RKO (cell line): ENCODE measurements around the gene METTL9.
"Not testable (repeated sequence)": the region's sequence is repeated elsewhere in the genome, so short reads cannot be mapped to it uniquely, and the experiment has no call there.

ENCODE experiments used
- DNase-seq: peaks from one replicate; pipeline ENCODE4 v3.0.0-alpha.2; 2016; ENCODE audit warnings: low spot score

Gene METTL9

DNA sequence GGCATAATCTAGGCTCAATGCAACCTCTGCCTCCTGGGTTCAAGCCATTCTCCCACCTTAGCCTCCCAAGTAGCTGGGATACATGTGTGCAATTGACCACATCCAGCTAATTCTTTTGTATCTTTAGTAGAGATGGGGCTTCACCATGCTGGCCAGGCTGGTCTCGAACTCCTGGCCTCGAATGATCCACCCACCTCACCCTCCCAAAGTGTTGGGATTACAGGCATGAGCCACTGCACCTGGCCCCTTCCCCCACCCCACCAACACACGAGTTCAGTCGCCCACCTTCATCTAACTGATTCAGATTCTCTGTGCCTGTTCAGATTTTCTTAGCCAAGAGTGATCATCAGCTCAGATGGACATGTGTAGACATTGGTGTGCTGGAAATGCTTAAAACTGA lies 25.0 kb upstream of the METTL9 start:
- DNase-seq = no peak

DNA sequence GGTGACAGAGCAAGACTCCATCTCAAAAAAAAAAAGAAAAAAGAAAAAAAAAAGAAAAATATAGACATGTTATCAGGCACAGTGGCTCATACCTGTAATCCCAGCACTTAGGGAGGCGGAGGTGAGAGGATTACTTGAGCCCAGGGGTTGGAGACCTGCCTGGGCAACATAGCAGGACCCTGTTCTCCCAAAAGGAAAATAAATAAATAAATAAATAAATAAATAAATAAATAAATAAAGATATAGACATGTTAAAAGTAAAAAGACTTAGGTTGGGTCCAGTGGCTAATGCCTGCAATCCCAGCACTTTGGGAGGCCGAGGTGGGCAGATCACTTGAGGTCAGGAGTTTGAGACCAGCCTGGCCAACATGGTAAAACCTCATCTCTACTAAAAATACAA lies 23.1 kb upstream of the METTL9 start:
- DNase-seq = not testable (repeated sequence)

DNA sequence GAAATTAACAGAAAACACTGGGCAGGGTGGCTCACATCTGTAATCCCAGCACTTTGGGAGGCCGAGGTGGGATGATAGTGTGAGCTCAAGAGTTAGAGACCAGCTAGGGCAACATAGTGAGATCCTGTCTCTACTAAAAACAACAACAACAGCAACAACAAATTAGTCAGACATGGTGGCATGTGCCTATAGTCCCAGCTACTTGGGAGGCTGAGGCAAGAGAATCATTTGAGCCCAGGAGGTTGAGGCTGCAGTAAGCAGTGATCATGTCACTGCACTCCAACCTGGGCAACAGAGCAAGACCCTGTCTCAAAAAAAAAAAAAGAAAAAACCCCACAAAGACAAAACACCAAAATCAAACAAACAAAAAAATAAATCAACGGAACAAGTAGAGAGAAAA lies 21.9 kb upstream of the METTL9 start:
- DNase-seq = not testable (repeated sequence)

DNA sequence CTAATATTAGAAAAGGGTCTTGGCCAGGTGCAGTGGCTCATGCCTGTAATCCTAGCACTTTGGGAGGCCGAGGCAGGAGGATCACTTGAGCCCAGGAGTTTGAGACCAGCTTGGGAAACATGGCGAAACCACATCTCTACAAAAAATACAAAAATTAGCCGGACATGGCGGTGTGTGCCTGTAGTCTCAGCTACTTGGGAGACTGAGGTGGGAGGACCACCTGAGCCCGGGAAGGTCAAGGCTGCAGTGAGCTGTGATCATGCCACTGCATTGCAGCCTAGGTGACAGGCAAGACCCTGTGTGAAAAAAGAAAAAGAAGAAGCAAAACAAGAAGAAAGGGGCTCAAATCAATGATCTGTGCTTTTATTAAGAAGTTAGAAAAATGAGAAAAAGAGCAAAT lies 21.1 kb upstream of the METTL9 start:
- DNase-seq = not testable (repeated sequence)

DNA sequence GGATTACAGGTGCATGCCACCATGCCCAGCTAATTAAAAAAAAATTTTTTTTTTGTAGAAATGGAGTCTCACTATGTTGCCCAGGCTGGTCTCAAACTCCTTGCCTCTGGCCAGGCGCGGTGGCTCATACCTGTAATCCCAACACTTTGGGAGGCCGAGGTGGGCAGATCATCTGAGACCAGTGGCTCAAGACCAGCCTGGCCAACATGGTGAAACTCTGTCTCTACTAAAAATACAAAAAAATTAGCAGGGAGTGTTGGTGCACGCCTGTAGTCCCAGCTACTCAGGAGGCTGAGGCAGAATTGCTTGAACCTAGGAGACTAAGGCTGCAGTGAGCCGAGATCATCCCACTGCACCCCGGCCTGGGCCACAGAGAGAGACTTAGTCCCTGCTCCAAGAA lies 19.2 kb upstream of the METTL9 start:
- DNase-seq = not testable (repeated sequence)

DNA sequence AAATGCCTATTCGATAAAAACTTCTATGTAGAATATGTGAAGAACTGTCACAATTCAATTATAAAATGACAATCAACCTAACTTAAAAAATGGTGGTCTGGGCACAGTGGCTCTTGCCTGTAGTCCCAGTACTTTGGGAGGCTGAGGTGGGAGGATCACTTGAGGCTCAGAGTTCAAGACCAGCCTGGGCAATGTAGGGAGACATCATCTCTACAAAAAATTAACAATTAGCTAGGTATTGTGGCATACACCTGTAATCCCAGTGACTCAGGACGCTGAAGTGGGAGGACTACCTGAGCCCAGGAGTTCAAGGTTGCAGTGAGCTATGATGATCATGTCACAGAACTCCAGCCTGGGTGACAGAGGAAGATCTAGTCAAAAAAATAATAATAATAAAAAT lies 18.6 kb upstream of the METTL9 start:
- DNase-seq = no peak

DNA sequence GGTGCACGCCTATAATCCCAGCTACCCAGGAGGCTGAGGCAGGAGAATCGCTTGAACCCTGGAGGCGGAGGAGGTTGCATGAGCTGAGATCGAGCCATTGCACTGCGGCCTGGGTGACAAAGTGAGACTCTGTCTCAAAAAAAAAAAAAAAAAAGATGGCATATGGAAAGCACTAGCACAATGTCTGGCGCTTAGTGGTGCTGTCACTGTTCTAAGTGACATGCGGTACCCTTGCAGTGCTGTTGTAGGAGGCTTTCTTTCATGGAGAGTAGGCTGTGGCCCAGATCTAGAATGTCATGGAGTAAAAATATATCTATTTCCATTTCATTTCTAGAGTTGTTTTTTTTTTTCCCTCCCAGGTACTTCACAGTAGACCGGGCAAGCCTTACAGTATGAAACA lies 14.6 kb upstream of the METTL9 start:
- DNase-seq = no peak

DNA sequence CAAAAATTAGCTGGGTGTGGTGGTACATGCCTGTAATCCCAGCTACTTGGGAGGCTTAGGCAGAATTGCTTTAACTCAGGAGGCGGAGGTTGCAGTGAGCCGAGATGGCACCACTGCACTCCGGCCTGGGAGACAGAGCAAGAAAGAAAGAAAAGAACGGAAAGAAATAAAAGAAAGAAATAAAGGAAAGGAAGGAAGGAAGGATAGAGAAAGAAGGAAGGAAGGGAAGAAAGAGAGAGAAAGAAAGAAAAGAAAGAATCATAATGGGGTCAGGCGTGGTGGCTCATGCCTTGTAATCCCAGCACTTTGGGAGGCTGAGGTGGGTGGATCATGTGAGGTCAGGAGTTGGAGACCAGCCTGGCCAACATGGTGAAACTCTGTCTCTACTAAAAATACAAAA lies 10.8 kb upstream of the METTL9 start:
- DNase-seq = not testable (repeated sequence)

DNA sequence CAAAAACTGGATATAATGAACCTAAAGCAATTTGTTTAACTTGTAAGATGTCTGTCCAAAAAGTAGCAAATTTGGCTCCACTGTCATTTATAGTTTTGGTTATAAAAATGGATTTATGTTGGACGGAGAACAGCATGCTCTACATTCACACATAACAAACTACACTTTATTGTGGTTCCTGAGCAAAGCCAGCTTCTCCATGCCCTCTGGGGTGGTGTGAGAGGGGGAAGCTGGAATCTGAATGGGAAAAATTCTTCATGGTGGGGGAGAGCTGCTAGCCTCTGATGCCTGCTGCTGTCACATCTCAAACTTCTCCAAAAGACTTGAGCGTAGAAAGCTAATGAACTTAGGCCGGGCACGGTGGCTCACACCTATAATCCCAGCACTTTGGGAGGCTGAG lies 9.8 kb upstream of the METTL9 start:
- DNase-seq = no peak

DNA sequence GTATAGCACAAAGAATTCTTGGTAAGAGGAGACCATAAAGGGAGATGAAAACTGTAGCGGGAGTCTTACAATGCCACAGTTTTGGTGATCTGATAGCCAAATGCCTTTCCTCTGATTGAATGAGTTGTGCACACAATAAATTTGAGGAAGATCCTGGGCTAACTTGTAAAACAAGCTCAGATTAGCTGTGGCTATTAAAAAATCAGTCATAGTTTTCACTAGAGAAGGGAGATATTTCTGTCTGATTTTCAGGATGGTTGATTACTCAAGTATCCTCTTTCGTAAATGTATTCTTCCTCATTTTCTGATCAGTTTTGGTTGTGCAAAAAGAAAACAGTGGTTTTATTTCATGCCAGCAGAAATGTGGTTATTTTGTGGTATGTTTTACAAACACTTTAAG lies 9.1 kb upstream of the METTL9 start:
- DNase-seq = no peak

DNA sequence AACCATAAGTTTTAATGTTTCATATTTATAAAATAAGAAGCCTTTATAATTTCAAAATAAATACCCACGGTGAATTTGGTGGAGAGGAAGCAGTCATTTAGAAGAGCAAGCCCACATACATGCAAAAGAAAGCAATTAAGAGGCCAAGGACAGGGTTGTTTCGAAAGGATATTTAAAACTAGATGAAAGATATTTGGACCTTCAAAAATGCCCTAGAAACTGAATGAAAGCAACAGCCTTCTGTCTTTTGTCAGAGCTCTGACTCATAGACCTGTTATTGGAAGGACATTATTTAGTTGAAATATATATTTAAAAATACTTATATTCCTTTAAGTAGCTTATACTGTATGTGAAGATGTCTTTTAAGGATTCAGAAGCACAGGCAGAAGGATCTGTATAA lies 8.6 kb upstream of the METTL9 start:
- DNase-seq = no peak

DNA sequence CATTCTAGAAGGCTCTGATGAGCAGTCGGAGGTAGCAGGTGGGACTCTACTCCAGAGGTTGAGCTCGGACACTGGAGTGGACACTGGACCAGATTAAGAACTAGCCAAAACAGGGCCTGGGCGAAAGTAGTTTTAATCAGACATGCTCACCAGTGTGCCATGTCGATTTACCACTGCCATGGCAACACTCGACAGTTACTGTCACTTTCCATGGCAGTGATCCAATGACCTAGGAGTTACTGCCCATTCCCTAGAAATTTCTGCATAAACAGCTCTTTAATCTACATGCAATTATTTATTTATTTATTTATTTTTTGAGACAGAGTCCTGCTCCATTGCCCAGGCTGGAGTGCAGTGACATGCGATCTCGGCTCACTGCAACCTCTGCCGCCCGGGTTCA lies 7.2 kb upstream of the METTL9 start:
- DNase-seq = no peak

DNA sequence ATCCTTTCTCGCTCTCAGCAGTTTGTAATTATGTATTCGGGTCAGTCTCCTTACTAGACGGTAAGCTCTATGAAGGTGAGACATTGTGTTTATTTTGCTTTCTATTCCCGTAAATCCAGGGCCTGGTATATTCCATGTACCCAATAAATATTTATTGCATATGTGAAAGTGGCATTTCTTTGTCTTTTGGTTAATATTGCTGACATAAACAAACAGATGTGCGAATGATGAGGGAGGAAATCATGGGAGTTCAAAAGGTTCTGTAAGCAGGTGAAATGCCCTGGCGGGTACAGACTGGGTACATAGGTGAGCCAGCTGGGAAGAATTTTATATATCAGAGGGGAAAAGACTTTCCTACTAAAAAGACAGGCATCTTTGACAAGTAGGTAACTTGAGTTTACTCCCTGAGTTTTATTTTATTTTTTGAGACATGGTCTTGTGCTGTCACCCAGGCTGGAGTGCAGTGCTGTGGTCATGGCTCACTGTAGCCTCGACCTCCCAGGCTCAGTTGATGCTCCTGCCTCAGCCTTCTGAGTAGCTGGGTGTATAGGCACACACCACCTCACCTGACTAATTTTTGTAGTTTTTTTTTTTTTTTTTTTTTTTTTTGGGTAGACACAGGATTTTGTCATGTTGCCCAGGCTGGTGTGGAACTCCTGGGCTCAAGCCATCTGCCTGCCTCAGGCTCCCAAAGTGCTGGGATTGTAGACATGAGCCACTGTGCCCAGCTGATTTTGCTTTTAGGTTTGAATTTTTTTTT lies 5.7 kb upstream of the METTL9 start:
- DNase-seq = no peak

DNA sequence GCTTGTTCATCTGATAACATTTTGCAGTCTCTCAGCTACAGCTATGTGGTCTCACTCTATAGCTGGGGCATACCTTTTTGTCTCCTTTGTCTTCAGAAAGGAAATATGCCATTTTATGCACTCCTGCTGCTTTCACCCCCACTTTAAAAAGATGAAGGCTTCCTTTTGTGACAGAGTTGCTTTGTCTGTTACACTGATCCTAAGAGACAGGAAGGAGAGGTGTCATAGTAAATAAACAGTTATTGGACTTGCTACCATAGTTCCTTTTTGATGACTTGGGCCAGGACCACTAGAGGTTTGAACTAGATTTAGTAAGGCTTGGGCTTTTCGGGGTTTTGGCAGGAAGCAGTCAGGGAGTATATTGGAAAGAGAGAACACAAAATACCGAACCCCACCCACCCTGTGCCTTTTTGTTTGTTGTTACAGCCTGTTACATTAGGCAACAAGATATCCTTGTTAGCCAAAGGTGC lies 1.8 kb upstream of the METTL9 start:
- DNase-seq = no peak

DNA sequence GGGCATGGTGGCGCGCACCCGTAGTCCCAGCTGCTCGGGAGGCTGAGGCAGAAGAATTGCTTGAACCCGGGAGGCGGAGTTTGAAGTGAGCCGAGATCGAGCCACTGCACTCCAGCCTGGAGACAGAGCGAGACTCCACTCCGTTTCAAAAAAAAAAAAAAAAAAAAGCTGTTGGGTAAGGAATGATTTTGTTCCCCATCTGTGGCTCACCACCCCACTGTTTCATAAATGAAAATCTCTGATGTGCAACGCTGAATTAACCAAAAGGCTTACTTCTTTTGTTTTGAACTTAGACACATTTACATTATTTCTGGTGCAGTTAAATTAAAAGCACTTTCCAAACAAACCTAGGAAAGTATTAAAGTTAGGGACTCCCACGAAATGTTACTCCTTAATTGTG lies 1.2 kb upstream of the METTL9 start:
- no peak for DNase-seq

DNA sequence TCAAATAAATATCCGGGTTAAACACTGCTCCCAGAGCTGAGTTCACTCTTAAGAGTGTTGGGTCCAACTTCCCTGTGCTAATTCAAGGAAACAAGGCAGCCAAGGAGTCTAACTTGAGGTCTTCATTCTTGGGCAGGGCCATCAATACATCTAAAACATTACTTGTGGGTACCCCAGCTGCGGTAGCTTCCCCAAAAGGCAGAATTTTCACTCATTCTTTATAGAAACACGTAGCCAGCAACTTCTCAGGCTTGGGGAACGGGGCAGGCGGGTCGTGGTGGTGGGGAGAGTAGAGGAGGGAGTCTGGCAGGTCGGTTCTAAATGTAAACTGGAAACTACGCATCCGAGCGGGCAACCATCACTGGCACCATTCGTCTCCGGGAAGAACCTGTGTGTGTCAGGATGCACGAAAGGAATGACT lies 666 bp upstream of the METTL9 start:
- peak; percentile 19 for DNase-seq

DNA sequence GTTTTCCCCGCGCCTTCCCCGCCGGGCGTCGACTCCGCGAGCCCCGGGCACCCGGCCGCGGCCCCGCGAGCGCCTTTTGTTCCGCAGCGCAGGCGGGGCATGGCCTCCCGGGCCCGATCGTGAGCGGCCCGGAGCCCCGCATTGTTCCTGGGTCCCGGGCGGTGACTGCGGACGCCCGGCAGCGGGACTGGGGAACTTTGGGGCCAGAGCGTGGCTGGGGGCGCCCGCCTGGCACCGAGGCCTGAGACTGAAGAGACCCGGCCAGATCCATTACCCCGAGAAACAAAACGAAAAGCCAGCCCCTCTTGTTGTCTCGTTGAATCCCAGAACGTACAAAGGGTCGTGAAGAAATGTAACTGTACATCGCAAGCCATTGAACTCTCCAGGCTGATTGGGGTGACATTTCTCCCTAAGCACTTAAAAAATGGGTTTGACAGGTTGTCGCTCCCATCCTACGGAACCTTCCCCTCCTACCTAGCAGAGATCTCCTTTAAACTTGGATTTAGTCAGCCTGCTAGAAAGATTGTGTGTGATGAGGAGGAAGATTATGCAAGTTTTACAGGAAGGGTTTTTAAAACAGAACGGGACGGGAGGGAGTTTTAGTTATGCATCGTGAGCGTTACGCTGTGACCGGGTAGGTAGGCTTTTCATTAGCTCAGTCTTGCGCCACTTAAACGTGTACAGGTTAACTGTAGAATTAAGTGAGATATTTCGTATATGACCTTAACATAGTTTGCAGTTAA lies 825 bp downstream of the METTL9 start:
- peak; percentile 60 for DNase-seq

DNA sequence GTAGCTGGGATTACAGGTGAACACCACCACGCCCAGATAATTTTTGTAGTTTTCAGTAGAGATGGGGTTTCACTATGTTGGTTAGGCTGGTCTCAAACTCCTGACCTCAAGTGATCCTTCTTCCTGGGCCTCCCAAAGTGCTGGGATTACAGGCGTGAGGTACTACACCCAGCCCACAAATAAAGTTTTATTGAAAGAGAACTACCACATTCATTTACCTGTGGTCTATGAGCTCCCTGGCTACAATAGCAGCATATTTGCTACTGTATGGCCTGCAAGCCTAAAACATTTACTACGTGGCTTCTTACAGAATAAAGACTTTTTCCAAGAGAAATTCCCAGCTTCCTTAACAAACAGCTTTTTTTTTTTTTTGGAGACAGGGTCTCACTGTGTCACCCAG lies 3.4 kb downstream of the METTL9 start:
- no peak for DNase-seq

DNA sequence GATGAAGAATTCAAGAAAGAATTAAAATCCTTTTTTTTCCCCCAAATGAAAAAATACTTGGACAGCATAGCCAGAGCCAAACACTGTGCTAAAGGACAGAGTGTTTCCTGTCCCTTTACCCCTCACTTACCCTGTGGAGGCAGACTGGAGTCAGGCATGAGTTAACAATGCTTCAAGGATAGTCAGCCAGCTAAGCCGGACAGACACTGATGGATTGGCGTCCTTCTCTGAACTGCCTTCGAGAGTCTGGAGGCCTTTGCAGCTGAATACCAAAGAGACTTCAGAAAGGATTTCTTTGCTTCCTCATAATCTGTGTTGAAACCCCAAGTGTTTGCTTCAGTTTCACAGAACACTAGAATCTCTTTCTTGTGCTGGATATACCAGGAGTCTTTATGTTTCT lies 4.6 kb downstream of the METTL9 start:
- no peak for DNase-seq

DNA sequence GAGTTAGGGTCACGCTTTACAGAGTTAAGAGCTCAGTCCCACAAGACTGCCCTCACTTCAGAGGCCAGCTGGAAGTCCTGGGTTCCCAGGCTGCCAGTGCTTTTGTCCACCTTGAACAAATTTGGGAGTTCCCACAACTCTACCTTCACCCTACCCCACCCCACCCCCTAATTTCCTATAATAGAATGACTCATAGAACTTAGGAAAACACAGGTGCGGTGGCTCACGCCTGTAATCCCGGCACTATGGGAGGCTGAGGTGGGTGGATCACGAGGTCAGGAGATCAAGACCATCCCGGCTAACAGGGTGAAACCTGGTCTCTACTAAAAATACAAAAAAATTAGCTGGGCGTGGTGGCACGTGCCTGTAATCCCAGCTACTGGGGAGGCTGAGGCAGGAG lies 6.5 kb downstream of the METTL9 start:
- DNase-seq = not testable (repeated sequence)

DNA sequence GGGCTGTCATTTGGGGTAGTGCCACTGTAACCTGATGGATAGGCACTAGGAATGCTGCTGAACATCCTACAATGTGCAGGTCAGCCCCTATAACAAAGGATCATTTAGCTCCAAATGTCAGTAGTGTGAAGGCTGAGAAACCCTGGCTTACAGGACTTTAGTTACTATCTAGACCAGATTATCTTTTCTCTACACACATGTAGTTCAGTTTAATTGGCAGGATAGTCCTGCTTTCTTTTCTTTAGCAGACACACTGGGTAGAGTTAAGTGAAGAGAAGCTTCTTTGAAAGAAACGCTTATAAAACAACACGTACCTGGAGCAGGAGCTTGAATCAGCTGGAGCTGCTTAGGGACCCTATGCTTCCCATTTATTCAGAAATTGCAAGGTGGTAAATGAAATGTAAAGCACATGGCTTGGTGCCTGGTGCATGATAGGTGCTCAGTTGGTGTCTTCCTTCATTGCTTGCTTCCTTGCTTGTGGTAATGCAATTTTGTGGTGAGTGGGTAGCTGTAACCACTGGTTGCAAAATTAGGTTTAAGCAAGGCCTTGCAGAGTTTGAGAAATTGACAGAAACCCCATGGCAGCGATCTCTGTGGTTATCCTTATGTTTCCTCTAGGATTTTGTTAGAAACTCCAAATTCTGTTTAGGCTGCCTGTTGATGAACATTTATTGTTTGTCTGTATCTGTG lies 9.4 kb downstream of the METTL9 start:
- DNase-seq = no peak

DNA sequence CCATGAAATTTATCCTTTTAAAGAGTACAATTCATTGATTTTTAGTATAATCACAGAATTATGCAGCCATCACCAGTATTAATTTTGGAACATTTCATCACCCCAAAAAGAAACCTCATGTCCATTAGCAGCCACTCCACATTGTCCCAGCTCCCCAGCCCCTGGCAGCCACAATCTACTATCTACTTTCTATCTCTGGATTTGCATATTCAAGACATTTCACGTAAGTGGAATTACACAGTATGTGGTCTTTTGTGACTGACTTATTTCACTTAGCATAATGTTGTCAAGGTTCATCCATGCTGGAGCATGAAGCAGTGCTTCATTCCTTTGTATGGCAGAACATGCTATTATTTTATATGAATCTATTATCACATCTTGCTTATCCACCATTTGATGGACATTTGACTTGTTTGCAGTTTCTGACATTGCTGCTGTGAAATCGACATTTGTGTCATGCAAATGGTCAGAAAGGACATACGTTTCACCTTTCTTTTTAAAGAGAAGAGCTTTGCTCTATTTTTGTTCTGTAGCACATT lies 10.7 kb downstream of the METTL9 start:
- DNase-seq = no peak

DNA sequence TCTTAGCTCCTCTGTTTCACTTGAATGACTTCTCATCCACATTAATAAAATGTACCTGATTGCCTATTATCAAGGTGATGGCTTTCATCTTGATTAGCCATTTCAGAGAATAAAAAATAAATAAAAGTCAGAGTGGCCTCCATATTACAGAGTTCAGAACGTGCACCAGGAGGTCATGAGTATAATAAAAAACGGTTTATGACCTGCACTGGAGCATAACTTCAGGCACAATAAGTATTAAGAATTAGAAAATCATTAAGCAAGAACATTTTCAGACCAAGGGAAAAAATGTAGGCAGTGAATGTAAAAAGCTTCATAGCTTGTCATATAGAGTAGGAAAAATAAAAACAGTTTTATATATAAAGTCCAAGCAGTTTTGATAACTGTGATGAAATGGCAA lies 11.4 kb downstream of the METTL9 start:
- DNase-seq = no peak
